HG03108 (cell line): ENCODE results near the gene BZW2.
"Not testable (repeated sequence)": the region's sequence is repeated elsewhere in the genome, so short reads cannot be mapped to it uniquely, and the experiment has no call there.

Experiments
- ATAC-seq: cut with Tn5 transposase; IDR thresholded peaks from one replicate; pipeline ENCODE4 v1.9.1; 2021; ENCODE audit warnings: moderate library complexity; ENCODE audit not compliant: unreplicated experiment

The BZW2 gene

DNA sequence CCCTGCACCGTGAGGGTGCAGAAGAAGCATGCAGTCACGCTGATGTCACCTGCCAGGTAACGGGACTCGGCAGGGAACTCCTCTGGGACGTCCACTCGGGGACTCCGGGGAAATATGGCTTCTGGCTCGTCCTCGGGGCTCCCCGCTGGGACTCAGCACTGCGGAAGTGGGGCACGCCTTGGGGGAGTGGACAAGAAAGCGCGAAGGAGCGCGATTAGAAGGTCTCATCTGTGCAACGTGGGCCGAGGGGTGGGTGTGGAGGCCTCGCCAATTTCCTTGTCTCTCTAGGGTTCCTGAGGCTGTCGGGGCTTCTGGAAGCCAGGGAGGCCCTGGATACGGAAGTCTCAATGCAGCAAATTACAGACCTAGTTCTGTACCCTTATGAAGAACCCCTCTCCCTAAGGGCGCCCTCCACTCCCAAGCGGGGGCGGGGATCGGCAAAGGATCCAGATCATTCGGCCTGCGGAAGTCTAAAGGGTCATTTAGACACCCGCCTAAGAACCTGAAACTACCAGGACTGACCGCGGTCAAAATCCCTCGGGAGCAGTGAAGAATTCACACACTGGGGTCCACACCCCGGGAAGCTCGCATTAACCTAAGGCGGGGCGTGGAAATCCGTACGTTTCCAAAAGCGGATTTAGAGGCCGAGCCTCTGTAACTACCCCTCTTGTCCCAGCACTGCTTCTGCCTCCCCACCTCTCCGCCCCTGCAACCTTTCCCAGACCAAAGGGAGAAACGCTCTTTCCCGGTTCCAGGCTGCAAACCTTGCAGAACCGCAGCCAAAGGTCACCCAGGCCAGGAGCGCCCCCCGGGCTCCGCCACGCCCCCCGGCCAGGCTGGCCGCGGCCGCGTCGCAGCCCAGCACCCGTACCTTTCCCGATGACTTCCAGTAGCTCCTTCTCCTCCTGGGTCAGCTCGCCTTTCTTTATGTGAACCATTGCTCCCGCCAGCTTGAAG, 1.1 kb upstream of the BZW2 start:
- no peak for ATAC-seq

- ATAC-seq: no peak
These were observed 591 bp downstream of the BZW2 start for GRCh38 chr7:16646472-16647072.

GRCh38 chr7:16647435-16647960, 1.5 kb downstream of the BZW2 start:
- ATAC-seq: no peak

DNA sequence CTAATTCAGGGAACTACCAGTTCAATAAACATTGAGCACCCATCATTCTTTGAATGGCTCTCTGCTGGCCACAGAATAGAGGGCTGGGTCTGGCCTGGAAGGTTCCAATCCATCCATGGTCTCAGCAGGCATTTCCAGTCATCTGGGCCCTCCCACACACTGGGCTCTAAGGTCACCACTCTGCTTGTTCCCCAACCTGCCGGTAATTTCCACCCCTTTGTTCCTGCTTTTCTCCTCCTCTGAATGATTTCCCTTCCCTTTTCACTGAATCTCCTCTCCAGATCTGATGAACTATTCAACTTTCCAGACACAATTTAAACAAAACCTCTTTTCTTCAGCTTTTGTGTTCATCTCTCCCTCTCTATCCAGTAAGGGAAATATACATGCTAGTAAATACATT, 2.6 kb downstream of the BZW2 start:
- ATAC-seq: no peak

GRCh38 chr7:16649196-16649595, 3.2 kb downstream of the BZW2 start:
- no peak for ATAC-seq

GRCh38 chr7:16650266-16650665, 4.3 kb downstream of the BZW2 start:
- no peak for ATAC-seq

DNA sequence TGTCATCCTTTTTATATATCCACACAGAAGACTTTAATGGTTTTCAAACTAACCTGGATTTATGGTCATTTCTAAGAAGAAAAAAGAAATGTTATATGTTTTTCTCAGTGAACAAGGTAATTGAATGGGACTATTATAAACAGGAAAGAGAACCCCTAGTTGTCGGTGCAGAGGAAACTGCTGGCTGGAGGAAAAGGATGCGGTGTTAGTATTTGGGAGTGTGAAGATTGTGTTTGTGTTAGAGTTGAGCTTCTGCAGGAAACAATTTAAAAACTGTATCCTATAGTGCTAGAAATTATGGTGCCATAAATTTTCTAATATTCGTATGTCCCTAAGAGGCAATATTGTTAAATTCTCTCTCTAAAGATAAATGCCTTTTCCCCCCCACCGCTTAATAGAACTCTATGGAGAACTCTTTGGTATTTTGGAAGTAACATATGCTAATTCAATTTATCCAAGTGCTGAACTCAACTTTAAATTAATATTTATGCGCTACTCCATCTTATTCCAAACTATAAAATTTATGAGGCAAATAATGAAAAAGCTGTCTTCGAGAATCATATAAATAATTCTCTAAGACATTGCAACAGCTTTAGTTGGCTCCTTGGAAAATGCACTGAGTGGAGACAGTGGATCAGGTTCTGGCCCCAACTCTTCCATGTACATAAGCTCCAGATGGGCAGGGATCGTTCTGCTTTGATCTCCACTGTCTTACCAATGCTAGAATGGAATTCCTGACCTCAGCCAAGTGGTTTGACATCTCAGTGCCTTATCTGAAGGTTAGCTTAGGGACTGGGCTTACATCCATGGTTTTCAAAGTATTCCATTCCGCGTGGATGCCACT, 5.6 kb downstream of the BZW2 start:
- no peak for ATAC-seq

- ATAC-seq: no peak
These were observed 6.2 kb downstream of the BZW2 start for GRCh38 chr7:16652240-16652583.

GRCh38 chr7:16652888-16653287, 6.9 kb downstream of the BZW2 start:
- no peak for ATAC-seq

- no peak for ATAC-seq
These were observed 9.4 kb downstream of the BZW2 start for GRCh38 chr7:16655394-16655793.

DNA sequence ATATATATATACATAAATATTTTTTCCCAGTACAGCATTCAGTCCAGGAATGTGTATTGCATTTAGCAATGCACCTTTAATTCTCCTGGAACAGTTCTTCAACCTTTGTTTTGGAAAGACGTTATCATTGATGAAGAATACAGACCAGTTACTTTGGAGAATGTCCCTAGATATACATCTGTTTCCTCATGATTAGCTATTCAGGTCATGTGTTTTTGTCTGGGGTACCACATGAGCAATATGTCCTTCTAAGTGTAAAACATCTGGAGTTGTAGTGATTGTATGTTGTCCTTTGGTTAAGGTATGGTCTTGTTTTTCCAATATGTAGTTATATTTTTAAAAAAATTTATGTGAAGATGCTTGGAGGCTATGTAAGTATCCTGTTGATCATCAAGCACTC, 10.2 kb downstream of the BZW2 start:
- ATAC-seq: no peak

GRCh38 chr7:16657656-16658279, 11.8 kb downstream of the BZW2 start:
- ATAC-seq: no peak

GRCh38 chr7:16659854-16660497, 14.0 kb downstream of the BZW2 start:
- not testable (repeated sequence) for ATAC-seq

- ATAC-seq: no peak
These were observed 14.9 kb downstream of the BZW2 start for GRCh38 chr7:16660702-16661464.

- no peak for ATAC-seq
These were observed 15.9 kb downstream of the BZW2 start for GRCh38 chr7:16661924-16662323.

GRCh38 chr7:16667355-16667754, 21.4 kb downstream of the BZW2 start:
- ATAC-seq: no peak

- no peak for ATAC-seq
These were observed 22.3 kb downstream of the BZW2 start for GRCh38 chr7:16668049-16668858.

DNA sequence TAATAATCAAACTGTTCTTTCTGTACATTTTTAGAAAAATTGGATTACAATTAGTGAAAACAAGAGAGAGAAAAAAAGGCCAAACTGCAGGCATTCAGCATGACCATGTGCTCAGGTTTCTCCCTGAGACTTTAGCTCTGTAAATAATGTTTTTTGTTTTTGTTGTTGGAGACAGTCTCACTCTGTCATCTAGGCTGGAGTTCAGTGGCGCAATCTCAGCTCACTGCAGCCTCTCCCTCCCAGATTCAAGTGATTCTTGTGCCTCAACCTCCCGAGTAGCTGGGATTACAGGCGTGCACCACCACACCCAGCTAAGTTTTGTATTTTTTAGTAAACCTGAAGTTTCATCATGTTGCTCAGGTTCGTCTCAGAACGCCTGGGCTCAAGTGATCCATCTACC, 23.0 kb downstream of the BZW2 start:
- no peak for ATAC-seq

DNA sequence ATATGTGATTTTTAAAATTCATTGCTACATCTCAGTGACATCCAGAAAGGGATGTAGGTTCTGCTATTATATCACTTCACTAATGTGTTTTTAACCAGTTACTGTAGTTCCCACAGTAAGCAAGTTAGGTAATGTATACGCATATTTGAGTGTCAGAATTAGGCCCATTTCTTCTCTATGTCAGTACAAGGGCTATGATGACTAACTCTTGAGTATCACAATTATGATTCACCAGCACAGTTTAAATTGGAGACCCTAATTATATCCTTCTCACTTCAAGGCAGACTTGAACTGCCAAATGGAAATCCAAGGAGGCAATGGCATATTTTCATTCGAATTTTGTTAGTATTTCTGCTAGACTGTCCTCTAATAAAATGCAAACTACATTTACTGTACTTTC, 23.6 kb downstream of the BZW2 start:
- no peak for ATAC-seq
